HCEC 1CT (cell line): Measurements from ENCODE around the gene ASB1.
A peak's percentile ranks its signal among the peaks of the same experiment; 100 is the strongest.

Source experiments
- DNase-seq: peaks from one replicate; pipeline ENCODE4 v3.0.0-alpha.2; 2017

Gene ASB1

GRCh38 chr2:238446371-238446770 is 19.6 kb downstream of the ASB1 start:
- DNase-seq = no peak

GRCh38 chr2:238448031-238448955 is 21.6 kb downstream of the ASB1 start:
- DNase-seq = no peak

- no peak for DNase-seq
Measured at GRCh38 chr2:238449241-238449640, 22.5 kb downstream of the ASB1 start.

GRCh38 chr2:238449909-238450417 is 23.2 kb downstream of the ASB1 start:
- DNase-seq = peak; percentile 41

- DNase-seq = no peak
Measured at GRCh38 chr2:238450440-238450861, 23.7 kb downstream of the ASB1 start.

- DNase-seq = no peak
Measured at GRCh38 chr2:238453842-238454241, 27.1 kb downstream of the ASB1 start.

- no peak for DNase-seq
Measured at GRCh38 chr2:238456449-238456848, 29.7 kb downstream of the ASB1 start.

GRCh38 chr2:238456970-238457926 is 30.5 kb downstream of the ASB1 start:
- no peak for DNase-seq

- DNase-seq = no peak
Measured at GRCh38 chr2:238457927-238458324, 31.2 kb downstream of the ASB1 start.

- no peak for DNase-seq
Measured at GRCh38 chr2:238458651-238459050, 31.9 kb downstream of the ASB1 start.

- no peak for DNase-seq
Measured at GRCh38 chr2:238459081-238459629, 32.4 kb downstream of the ASB1 start.

GRCh38 chr2:238461051-238461450 is 34.3 kb downstream of the ASB1 start:
- DNase-seq = no peak

- no peak for DNase-seq
Measured at GRCh38 chr2:238461491-238461890, 34.8 kb downstream of the ASB1 start.

- no peak for DNase-seq
Measured at GRCh38 chr2:238461916-238462315, 35.2 kb downstream of the ASB1 start.

GRCh38 chr2:238462782-238463396 is 36.2 kb downstream of the ASB1 start:
- peak; percentile 54 for DNase-seq

- no peak for DNase-seq
Measured at GRCh38 chr2:238464389-238464788, 37.7 kb downstream of the ASB1 start.

- DNase-seq = no peak
Measured at GRCh38 chr2:238465487-238466242, 38.9 kb downstream of the ASB1 start.

- no peak for DNase-seq
Measured at GRCh38 chr2:238466243-238466756, 39.6 kb downstream of the ASB1 start.

GRCh38 chr2:238467062-238467461 is 40.3 kb downstream of the ASB1 start:
- no peak for DNase-seq

- peak; percentile 34 for DNase-seq
Measured at GRCh38 chr2:238467792-238468191, 41.1 kb downstream of the ASB1 start.

- no peak for DNase-seq
Measured at GRCh38 chr2:238469155-238469554, 42.4 kb downstream of the ASB1 start.

- no peak for DNase-seq
Measured at GRCh38 chr2:238473014-238473413, 46.3 kb downstream of the ASB1 start.
